NCI-H2171 (cell line): Measurements from ENCODE around the gene KRTAP12-3.

Experiments used
- DNase-seq: peaks from one replicate; lab custom pipeline; 2025; lab: John Stamatoyannopoulos, UW

KRTAP12-3 gene

GRCh38 chr21:44702973-44703730 is 45.4 kb downstream of the KRTAP12-3 start:
- DNase-seq, result no peak

DNA sequence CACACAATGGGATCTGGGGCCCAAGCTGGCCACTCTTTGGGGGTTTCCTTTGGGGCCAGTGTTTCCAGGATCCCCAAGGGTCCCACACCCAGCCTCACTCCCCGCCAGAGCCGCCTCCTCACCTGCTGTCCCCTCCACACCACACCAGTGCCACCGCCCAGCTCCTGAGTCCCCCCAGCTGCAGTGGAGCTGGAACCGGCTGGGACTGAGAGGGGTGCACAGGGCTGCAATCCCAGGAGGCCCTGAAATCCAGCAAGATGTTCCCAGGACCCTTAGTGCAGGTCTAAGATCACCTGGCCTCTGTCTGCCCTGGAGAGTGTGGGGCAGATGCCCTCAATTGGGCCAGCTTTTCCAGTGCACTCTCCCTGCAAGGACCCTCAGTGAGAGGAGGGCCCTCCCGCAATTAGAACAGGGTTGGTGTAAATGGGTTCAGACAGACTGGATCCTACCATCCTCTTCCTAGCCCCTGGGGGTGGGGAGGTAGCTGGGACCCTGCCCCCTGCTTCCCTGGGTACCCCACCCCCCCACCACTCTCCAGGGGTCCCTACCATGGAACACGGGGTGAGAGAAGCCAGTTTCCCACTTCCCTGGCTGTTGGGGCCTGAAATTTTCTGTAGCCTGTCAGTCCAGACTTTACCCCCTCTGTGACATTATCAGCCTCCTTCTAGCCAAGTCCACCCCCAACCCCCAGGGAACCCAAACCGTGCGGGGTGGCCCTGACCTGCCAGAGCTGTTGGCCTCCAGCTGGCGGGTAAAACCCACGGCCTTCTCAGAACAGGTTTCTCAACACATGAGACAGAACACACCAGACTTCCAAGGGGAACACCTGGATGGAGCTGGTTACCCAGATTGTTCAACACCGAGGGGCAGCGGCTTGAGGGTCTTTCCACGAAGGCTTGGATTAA is 46.3 kb downstream of the KRTAP12-3 start:
- no peak for DNase-seq

- no peak for DNase-seq
Observed at GRCh38 chr21:44704636-44705001, 46.9 kb downstream of the KRTAP12-3 start.

GRCh38 chr21:44706026-44706705 is 48.4 kb downstream of the KRTAP12-3 start:
- no peak for DNase-seq

DNA sequence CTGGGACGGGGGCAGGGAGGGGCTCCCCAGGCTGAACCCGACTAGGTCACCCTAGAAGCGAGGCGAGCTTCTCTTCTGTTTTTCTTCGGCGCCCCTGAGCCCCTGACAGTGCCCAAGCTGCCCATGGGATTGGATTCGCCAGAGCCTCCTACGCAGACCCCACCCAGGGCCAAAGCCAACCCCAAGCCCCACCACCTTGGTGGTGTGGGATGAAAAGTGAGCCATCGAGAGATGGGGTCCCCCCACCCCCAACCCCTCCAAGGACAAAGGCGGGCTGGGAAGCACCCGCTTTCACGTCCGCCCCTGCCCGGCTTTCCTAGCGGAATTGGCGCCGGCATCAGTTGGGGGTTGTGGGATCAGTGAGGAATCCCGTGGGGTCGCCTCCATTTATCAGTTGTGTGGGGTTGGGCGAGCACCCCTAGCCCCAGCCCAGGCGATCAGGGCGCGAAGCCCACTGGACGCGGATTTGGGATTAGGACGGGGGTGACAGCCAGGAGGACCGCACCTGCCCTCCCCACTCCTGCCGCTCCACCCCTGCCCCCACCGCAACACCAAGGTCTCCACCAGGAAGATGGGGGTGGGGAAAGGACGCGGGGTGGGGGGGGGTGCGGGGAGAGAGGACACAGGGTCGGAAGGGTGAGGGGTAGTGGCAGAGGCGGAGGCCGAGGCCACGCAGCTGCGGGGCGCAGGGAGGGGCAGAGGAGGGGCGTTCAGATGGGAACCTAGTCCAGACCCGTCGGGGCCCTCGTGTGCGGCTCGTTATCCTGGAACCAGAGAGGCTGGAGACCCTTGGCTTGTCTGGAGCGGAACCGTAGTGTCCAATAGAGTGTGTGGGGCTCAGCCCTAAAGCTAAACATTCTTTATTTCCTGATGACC is 49.2 kb downstream of the KRTAP12-3 start:
- no peak for DNase-seq
